ENCODE measurements around the gene COL4A1.

Gene COL4A1

GRCh38 chr13:110254751-110255553 lies 52.0 kb downstream of the COL4A1 start:
- no peak for DNase-seq

- no peak for DNase-seq
Measured at GRCh38 chr13:110254151-110254679, 52.7 kb downstream of the COL4A1 start.

- no peak for DNase-seq
Measured at GRCh38 chr13:110251193-110251819, 55.7 kb downstream of the COL4A1 start.

GRCh38 chr13:110250258-110250891 lies 56.6 kb downstream of the COL4A1 start:
- DNase-seq = no peak

- no peak for DNase-seq
Measured at GRCh38 chr13:110249326-110249725, 57.6 kb downstream of the COL4A1 start.

- no peak for DNase-seq
Measured at GRCh38 chr13:110248449-110249143, 58.4 kb downstream of the COL4A1 start.

- no peak for DNase-seq
Measured at GRCh38 chr13:110246530-110246929, 60.4 kb downstream of the COL4A1 start.

GRCh38 chr13:110245416-110245899 lies 61.5 kb downstream of the COL4A1 start:
- DNase-seq = no peak

GRCh38 chr13:110244976-110245375 lies 62.0 kb downstream of the COL4A1 start:
- no peak for DNase-seq

- DNase-seq = no peak
Measured at GRCh38 chr13:110244071-110244830, 62.7 kb downstream of the COL4A1 start.

GRCh38 chr13:110242615-110243014 lies 64.3 kb downstream of the COL4A1 start:
- DNase-seq = no peak

GRCh38 chr13:110240943-110241342 lies 66.0 kb downstream of the COL4A1 start:
- DNase-seq = no peak

- DNase-seq = no peak
Measured at GRCh38 chr13:110240352-110240751, 66.6 kb downstream of the COL4A1 start.

GRCh38 chr13:110239280-110240125 lies 67.5 kb downstream of the COL4A1 start:
- no peak for DNase-seq

- no peak for DNase-seq
Measured at GRCh38 chr13:110238818-110239195, 68.2 kb downstream of the COL4A1 start.

GRCh38 chr13:110237875-110238817 lies 68.8 kb downstream of the COL4A1 start:
- no peak for DNase-seq

GRCh38 chr13:110236831-110237261 lies 70.1 kb downstream of the COL4A1 start:
- no peak for DNase-seq

- DNase-seq = no peak
Measured at GRCh38 chr13:110236431-110236830, 70.5 kb downstream of the COL4A1 start.

- DNase-seq = no peak
Measured at GRCh38 chr13:110234532-110234931, 72.4 kb downstream of the COL4A1 start.

GRCh38 chr13:110233951-110234280 lies 73.0 kb downstream of the COL4A1 start:
- no peak for DNase-seq
